SK-N-SH (cell line): ENCODE results near the gene INHBB. TPM values are rescaled to one million over a fixed set of nuclear protein-coding genes. Genes with fewer than 3 reads are reported as not detected.

Experiments
- CTCF ChIA-PET: fragments of 300-600, 350-600 bp; formaldehyde crosslinking; extraction: SDS; loops from one replicate; lab custom pipeline; 2021; lab: Yijun Ruan, JAX
- POLR2A ChIA-PET: fragments of 350-600 bp; sonication (Branson Sonifier 250); formaldehyde crosslinking; extraction: SDS; loops from one replicate; lab custom pipeline; 2020; ENCODE audit warnings: antibody characterized with exemption, inconsistent platforms; lab: Yijun Ruan, JAX
- DNase-seq: peaks from one replicate; pipeline ENCODE4 v3.0.0; 2012
- H2AFZ ChIP-seq: fragments of 200-600 bp; sonication (generic); 2 replicates; pipeline ENCODE4 v1.8.1; 2016; ENCODE audit warnings: antibody characterized with exemption, mild to moderate bottlenecking, low read depth
- H3F3A ChIP-seq: fragments of 200-600 bp; sonication (generic); replicated peaks from 2 replicates; pipeline ENCODE3; 2016; ENCODE audit warnings: antibody characterized with exemption, mild to moderate bottlenecking; ENCODE audit not compliant: insufficient read depth
- H3K27ac ChIP-seq, 2 experiments: fragments of 200-500 bp in 1 of 2; fragments of 200-600 bp in 1 of 2; sonication (Bioruptor generic) in 1 of 2; sonication (generic), shearing (Covaris generic) in 1 of 2; 2 replicates each; pipeline versions ENCODE4 v1.5.1 to v1.6.1; 2014 to 2016; ENCODE audit warnings: low read depth in 2 of 2, inconsistent platforms in 1 of 2, low read length in 1 of 2, mild to moderate bottlenecking in 1 of 2, mixed read lengths in 1 of 2
- H3K27me3 ChIP-seq: fragments of 200-600 bp; sonication (generic), shearing (Covaris generic); 2 replicates; pipeline ENCODE4 v1.6.1; 2016; ENCODE audit warnings: mixed run types; ENCODE audit not compliant: insufficient read depth
- H3K36me3 ChIP-seq, 2 experiments: fragments of 200-500 bp in 1 of 2; fragments of 200-600 bp in 1 of 2; sonication (Bioruptor generic) in 1 of 2; sonication (generic) in 1 of 2; replicated peaks in 1 of 2; 2 replicates each; pipeline versions ENCODE3 to v1.5.1; 2014 to 2016; ENCODE audit warnings: low read length in 1 of 2, mild to moderate bottlenecking in 1 of 2; ENCODE audit not compliant: insufficient read depth in 2 of 2, control insufficient read depth in 1 of 2
- H3K4me1 ChIP-seq, 2 experiments: fragments of 200-500 bp in 1 of 2; fragments of 200-600 bp in 1 of 2; sonication (Bioruptor generic) in 1 of 2; sonication (generic), shearing (Covaris generic) in 1 of 2; 2 replicates each; pipeline versions ENCODE4 v1.5.1 to v1.6.1; 2014 to 2016; ENCODE audit warnings: low read depth in 1 of 2, low read length in 1 of 2, mixed run types in 1 of 2; ENCODE audit not compliant: insufficient read depth in 2 of 2, control insufficient read depth in 1 of 2
- H3K4me2 ChIP-seq: fragments of 200-600 bp; sonication (generic), shearing (Covaris generic); 2 replicates; pipeline ENCODE4 v1.6.1; 2017; ENCODE audit warnings: mixed run types
- H3K4me3 ChIP-seq, 2 experiments: fragments of 200-500 bp in 1 of 2; fragments of 200-600 bp in 1 of 2; sonication (Bioruptor generic) in 1 of 2; sonication (generic), shearing (Covaris generic) in 1 of 2; 2 replicates each; pipeline versions ENCODE4 v1.5.1 to v1.8.1; 2014 to 2016; ENCODE audit warnings: low read depth in 2 of 2, inconsistent platforms in 1 of 2, low read length in 1 of 2, mild to moderate bottlenecking in 1 of 2, mixed read lengths in 1 of 2, moderate library complexity in 1 of 2
- H3K79me2 ChIP-seq: fragments of 200-600 bp; sonication (generic); 2 replicates; pipeline ENCODE4 v1.8.1; 2017; ENCODE audit warnings: mild to moderate bottlenecking; ENCODE audit not compliant: insufficient read depth
- H3K9ac ChIP-seq: fragments of 200-600 bp; sonication (generic); 2 replicates; pipeline ENCODE4 v1.6.1; 2017; ENCODE audit warnings: mixed run types
- H3K9me2 ChIP-seq: fragments of 200-600 bp; sonication (generic); 2 replicates; pipeline ENCODE4 v1.6.1; 2017; ENCODE audit warnings: mixed run types
- H3K9me3 ChIP-seq: fragments of 200-600 bp; sonication (generic); 2 replicates; pipeline ENCODE4 v1.6.1; 2017; ENCODE audit warnings: mixed run types, mild to moderate bottlenecking, moderate library complexity
- H4K20me1 ChIP-seq: fragments of 200-600 bp; sonication (generic); 2 replicates; pipeline ENCODE4 v1.6.1; 2017; ENCODE audit warnings: mild to moderate bottlenecking, mixed run types; ENCODE audit not compliant: insufficient read depth
- CTCF ChIP-seq: fragments of 200-600 bp; sonication (generic); IDR thresholded peaks from 2 replicates; pipeline ENCODE4 v1.6.1; 2017; ENCODE audit warnings: antibody characterized with exemption, mild to moderate bottlenecking, moderate library complexity
- FOSL2 ChIP-seq: IDR thresholded peaks from 2 replicates; pipeline ENCODE4 v1.4.0; 2012; ENCODE audit warnings: low read depth, mild to moderate bottlenecking, moderate library complexity, borderline replicate concordance
- FOXJ3 ChIP-seq: sonication (generic); formaldehyde crosslinking; IDR thresholded peaks from 2 replicates; pipeline ENCODE4 v1.5.1; 2020; ENCODE audit warnings: mild to moderate bottlenecking, missing genetic modification reagents
- FOXM1 ChIP-seq: IDR thresholded peaks from 2 replicates; pipeline ENCODE4 v1.4.0; 2012; ENCODE audit warnings: low read depth, mild to moderate bottlenecking
- GABPA ChIP-seq: IDR thresholded peaks from 2 replicates; pipeline ENCODE4 v1.4.0; 2012; ENCODE audit warnings: low read depth, mild to moderate bottlenecking
- IRF3 ChIP-seq: fragments of 150-350 bp; IDR thresholded peaks from 2 replicates; pipeline ENCODE4 v1.6.1; 2016; ENCODE audit warnings: mild to moderate bottlenecking, low read depth, low read length
- JUND ChIP-seq: IDR thresholded peaks from 2 replicates; pipeline ENCODE4 v1.4.0; 2012
- RAD21 ChIP-seq: IDR thresholded peaks from 2 replicates; pipeline ENCODE4 v1.6.1; 2012; ENCODE audit warnings: mild to moderate bottlenecking, low read length
- REST ChIP-seq: IDR thresholded peaks from 2 replicates; pipeline ENCODE4 v1.6.1; 2012; ENCODE audit warnings: mild to moderate bottlenecking, low read depth, low read length, moderate library complexity
- RFX5 ChIP-seq: IDR thresholded peaks from 2 replicates; pipeline ENCODE4 v1.6.1; 2012; ENCODE audit warnings: mild to moderate bottlenecking, improper control_type of control experiment, low read length
- TCF12 ChIP-seq: IDR thresholded peaks from 2 replicates; pipeline ENCODE4 v1.4.0; 2012
- TEAD4 ChIP-seq: IDR thresholded peaks from 2 replicates; pipeline ENCODE4 v1.4.0; 2012; ENCODE audit warnings: mild to moderate bottlenecking, borderline replicate concordance; ENCODE audit not compliant: insufficient read depth
- USF2 ChIP-seq: fragments of 150-350 bp; IDR thresholded peaks from 2 replicates; pipeline ENCODE4 v1.6.1; 2017; ENCODE audit warnings: antibody characterized with exemption, low read length, low read depth, borderline replicate concordance
- WGBS: methylation state at CpG from one replicate; pipeline ENCODE4 v1.1.6; 2017; ENCODE audit warnings: low lambda C conversion rate; 5-methylcytosine and 5-hydroxymethylcytosine counted together
- polyA plus RNA-seq, 3 experiments: library from polyadenylated mRNA; depleted of rRNA; stranded (reverse); fragments of >200 nt; gene quantifications; 2 replicates each; pipeline ENCODE4 v1.2.3, GENCODE V29; 2012

Gene INHBB
- polyA plus RNA-seq, 1 of the 3 experiments (the other 2 are of a cell fraction): 0.03 TPM

DNA sequence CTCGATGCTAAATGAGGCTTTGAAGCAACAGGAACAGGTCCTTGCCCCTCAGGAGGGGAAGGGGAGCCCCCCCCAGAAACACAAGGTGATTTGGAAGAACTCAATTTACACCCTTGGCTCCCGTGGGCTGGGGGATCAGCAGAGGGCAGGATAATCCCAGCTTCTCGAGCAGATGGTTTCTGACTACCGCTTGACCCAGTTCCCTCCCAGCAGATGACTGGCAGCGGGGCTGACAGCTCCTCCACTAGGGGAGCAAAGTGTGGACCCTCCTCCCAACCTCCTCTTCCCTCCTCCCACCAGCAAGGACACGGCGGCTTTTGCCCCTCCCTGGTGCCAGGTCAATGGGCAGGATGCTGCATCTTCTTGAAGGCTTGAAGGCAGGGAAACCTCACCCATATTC is 3.5 kb upstream of the INHBB start:
- Histone ChIP-seq H3K9me2 (no peaks in the 10 kb centered on the region), H3F3A (no peaks in the 10 kb centered on the region), H3K36me3 (no peaks in the 10 kb centered on the region), H3K4me3 (no peak overlapping the region), H3K9ac (no peak overlapping the region), H3K27me3 (peaks cover 67% of the 10 kb centered on the region), H3K4me2 (no peak overlapping the region), H3K9me3 (no peaks in the 10 kb centered on the region), H3K79me2 (no peaks in the 10 kb centered on the region), H3K4me1 (peaks cover 0 to 14% of the 10 kb centered on the region in 2 experiments; a peak in 1 of 4 replicates), H3K27ac (no peak overlapping the region), H4K20me1 (no peaks in the 10 kb centered on the region), H2AFZ (no peak overlapping the region)
- POLR2A ChIA-PET: no interaction called here
- TF ChIP-seq CTCF (no peak), TCF12 (no peak), USF2 (no peak), FOSL2 (no peak), IRF3 (no peak), TEAD4 (no peak), RAD21 (no peak), GABPA (no peak), FOXJ3 (CRISPR knock-in tag) (no peak), RFX5 (no peak), FOXM1 (no peak), REST (no peak), JUND (no peak)
- CTCF ChIA-PET: interaction anchor here (0.7 to 6.2 kb wide), 23 partner anchors 10 to 1013 kb away, joined by 3 to 167 read pairs (median 6); no protein-coding TSS in a partner anchor
- DNase-seq: no peak
- WGBS: 26% methylated on average over 3 of the region's 7 CpGs
